Astrocyte of the cerebellum (primary cell): ENCODE measurements around the gene NLGN4Y.

Source experiments
- DNase-seq: peaks from one replicate; pipeline ENCODE4 v3.0.0-alpha.2; 2011; ENCODE audit warnings: low read depth
- H3K4me3 ChIP-seq: 2 replicates; pipeline ENCODE4 v1.5.1; 2011; ENCODE audit warnings: mild to moderate bottlenecking, low read depth, low read length, moderate library complexity
- CTCF ChIP-seq: IDR thresholded peaks from 2 replicates; pipeline ENCODE4 v1.5.1; 2012; ENCODE audit warnings: low read length, low read depth, moderate library complexity, mild to moderate bottlenecking; ENCODE audit errors: missing control alignments
- in situ Hi-C: cut with HindIII; loops from 2 replicates; pipeline ENCODE4 v1.10.0; 2017; ENCODE audit warnings: low sequenced_read_pairs

Gene NLGN4Y

DNA sequence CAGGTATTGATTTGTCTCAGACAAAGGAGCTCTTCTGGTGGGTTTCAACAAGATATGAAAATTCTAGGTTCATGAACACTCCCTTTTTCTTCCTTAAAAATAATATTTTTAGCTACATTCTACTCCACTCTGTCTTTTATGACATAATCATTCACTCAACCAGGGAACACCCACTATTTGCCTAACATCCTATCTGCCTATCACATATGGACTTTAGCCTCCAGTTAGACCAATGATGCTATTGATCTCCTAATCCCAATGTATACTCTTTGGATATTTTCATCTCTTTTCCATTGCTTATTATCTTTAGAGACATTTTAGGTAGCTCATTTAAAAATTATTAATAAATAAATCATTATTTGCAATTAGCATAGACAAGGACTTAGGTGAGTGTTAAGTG lies 110.6 kb downstream of the NLGN4Y start:
- no peak for TF ChIP-seq CTCF
- no peak overlapping the region for H3K4me3 ChIP-seq
- DNase-seq: no peak
- in situ Hi-C loops: no loop called here

DNA sequence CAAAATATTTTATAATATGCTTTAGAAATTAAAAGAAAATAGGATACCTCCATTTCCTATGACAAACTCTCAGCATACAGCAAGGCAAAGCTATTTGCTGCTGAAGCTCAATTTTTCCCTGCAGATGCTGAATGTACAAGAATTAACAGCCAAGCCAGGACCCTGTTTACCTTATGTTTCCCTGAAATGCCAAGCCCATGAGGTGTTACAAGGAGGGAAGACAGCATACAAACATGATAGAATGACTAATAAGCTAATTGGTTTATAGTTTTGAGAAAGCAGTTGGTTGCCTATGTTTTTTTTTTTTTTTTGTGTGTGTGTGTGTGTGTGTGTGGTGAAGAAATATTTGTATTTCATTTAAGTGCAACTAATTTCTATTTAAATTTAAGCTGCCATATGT lies 113.2 kb downstream of the NLGN4Y start:
- no peak for DNase-seq
- TF ChIP-seq CTCF: no peak
- H3K4me3 ChIP-seq: no peak overlapping the region
- in situ Hi-C loops: no loop called here

- no peak overlapping the region for H3K4me3 ChIP-seq
- in situ Hi-C loops: no loop called here
- TF ChIP-seq CTCF: no peak
- no peak for DNase-seq
Observed at GRCh38 chrY:14641853-14642252, 117.5 kb downstream of the NLGN4Y start.

DNA sequence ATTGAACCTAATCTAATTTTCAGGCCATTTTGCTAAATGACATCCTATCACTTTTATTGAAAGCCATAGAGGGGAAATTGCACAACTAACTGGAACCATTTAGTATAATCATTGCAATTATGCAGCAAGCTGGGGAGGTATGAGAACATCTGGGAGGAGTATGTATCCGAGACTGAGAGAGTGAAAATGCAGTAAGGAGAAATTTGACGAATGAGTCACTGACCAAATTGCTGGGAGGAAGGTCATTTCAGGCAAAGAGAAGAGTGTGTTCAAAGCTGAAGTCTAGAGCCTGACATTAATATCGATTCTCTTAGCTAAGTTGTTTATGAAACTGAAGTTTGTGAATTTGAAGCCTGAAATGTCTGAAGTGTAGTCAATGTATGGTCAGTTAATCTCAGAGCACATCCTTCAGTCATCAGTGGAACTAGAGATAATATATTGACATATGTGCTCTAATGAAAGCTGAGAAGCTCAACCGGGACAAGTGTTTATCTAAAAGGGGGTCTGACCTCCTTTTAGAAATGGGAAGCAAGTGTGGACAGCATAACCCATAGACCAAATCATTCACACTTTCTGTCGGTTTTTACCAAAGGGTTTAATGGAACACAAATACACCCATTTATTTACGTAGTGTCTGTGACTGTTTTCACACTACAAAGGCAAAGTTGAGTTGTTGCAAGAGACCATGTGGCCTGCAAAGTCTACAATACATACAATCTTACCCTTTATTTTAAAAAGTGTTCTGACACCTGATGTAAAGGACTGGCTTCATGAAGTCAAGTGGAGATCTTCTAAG lies 120.0 kb downstream of the NLGN4Y start:
- H3K4me3 ChIP-seq: no peak overlapping the region
- no peak for DNase-seq
- in situ Hi-C loops: no loop called here
- no peak for TF ChIP-seq CTCF

DNA sequence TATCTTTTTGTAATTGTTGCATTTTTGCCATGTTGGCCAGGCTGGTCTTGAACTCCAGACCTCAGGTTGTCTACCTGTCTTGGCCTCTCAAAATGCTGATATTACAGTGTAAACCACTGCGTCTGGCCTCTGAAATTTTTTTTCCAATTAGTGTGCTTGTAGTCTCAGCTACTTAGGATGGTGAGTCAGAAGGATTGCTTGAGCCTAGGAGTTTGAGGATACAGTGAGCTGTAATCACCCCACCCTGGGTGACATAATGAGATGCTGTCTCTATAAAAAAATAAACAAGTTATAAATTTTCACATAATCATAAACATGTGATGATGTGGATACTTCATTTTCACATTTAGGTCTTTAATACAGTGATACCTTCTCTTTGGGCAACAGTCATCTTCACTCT lies 154.9 kb downstream of the NLGN4Y start:
- DNase-seq: no peak
- no peak overlapping the region for H3K4me3 ChIP-seq
- in situ Hi-C loops: no loop called here
- TF ChIP-seq CTCF: no peak

DNA sequence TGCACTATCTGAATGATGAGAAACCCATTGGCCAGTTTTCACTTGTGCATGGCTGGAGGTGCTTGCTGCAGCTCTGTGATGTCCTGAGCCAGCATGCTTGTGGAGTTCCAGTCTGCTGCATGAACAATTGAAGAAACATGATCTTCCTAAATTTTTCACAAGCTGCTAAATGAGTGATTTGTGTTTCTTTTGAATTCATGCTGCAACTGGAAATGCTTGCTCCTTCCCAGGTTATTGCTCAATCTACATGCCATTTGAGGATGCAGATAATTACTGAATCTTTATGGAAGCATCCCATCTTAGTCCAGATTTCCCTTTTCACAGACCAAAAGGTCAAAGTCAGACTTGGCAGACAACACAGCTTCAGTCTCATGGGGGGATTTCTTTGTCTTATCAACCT lies 170.2 kb downstream of the NLGN4Y start:
- DNase-seq: no peak
- in situ Hi-C loops: no loop called here
- TF ChIP-seq CTCF: no peak
- no peak overlapping the region for H3K4me3 ChIP-seq
